ENCODE results near the gene TTC22.

The TTC22 gene

DNA sequence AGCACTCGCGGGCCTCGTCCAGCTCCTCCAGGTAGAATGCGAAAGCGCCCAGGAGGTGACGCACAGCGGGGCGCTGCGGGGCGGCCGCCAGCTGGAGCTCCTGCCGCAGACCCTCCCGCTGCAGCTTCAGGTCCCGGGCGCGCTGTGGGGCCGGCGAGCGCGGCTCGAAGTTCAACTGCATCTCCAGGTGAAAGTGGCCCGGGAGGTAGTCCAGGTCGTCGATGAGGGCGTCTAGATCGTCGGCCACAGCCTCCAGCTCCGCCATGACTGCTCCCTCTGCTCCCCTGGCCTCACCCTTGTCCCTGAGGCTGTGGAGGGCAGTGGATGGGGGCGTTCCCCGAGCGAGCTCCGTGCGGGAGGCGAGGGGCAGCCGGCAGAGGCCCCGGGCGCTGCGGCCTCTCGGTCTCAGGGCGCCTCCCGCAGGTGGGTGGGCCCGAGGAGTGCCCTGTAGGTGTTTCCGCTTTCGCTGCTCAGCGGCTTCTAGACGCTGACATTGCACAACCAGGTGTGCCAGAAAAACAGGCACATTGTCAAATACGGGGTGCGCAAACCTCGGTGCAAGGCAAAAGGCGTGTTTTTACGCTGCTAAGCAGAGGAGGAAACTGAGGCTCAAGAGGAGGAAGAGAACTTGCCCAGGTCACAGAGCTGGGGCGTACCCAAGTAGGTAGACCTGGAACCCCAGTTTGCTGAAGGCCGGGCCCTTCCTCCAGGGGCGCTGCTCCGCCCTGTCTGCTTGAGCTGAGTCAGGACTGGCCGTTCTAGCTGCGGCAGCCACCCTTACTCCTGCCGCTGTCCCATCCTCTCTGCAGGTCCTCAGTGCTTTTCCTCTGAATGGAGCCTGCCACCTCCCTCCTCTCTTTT is at the start of gene TTC22:
TSS of gene TTC22 (minus strand) at position 425 of the 861 bp plus-strand sequence. CDS start at position 265, 160 bp downstream.
- peak; percentile 33 to 47 (median 39) for DNase-seq (ENCODE audit: low read depth in 3 of 3, low spot score in 1 of 3)

DNA sequence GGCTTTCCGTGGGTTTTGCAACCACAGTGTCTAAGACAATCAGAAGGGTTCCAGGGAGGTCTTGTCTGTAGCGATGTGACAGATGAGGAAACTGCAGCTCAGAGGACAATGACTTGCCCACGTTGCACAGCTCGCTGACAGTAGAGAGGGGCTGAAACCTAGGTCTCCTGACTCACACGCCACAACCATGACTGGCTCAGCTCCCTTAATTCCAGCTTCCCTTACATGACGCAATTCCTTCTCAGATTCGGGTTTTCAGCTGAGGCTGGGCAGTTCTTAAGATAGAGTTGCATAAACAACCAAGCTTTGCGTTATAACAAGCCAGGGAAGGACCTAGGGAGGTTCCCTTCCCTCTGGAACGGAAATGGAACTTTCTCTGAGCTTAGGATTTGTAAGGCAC is 49.6 kb upstream of the TTC22 start:
- DNase-seq (ENCODE audit: low read depth in 3 of 3, low spot score in 1 of 3), result no peak

DNA sequence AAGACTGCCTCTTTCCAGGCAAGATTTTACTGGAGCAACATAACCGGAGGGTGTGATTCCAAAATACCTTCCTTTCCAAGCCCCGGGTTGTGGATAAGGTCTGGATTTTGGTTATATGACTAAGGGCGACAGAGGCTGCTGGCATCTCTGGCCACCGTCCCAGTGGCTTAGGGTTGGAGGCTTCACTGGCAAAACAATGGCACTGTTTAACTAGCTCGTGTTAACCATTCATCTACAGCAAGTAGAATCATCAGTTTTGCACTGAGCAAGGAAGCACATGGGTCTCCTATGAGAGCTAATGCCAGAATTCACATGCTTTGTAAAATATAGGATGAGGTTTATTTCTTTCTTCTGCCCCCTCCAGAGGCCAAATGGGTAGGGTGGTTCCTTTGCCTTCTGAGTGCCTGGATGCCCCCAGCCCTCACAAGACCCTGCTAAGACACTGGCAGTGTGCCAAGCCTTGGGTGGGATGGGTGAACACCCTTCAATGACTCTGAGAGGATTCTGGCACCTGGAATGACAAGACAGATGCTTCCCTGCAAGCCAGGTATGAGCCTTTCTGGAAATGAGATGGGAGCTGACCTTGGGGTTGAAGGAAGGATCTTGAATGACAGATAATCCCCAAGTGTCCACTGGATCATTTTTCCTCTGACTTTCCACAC is 49.1 kb upstream of the TTC22 start:
- DNase-seq (ENCODE audit: low read depth in 3 of 3, low spot score in 1 of 3), result no peak

DNA sequence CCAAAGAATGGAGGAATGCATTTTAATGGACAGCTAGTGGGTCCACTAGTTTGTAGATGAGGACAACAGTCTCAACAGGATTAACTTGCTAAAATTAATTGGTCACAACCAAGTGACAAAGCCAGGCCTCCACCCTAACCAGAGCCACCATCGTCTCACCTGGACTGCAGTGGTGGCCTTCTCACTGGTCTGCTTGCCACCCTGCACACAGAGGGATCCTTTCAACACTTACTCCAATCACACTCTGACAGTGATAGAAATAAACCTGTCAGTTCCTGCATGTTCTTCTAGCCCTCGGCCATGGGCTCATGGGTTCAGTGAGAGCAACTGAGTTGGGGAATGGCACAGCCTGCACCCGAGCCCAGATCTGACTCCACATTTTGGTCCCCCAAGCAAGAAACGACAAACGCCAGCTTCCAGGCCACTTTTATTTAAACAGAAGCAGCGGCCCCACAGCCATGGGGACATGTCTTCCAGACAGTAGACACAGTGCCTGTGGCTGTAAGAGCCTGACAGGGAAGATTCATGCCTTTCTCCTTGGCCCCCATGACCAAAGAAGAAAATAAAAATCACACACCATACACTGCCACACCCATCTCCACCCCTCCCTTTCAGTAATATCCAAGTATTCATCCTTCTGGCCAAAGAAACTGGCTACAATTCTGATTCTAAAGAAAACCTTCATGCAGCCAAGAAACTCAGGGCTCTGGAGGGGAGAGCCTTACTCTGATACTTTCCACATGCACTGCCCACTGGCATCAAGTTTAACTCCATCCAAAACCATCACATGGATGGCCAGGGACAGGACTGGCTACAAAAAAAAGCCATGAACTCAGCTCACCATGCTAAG is 48.3 kb upstream of the TTC22 start:
- no peak for DNase-seq (ENCODE audit: low read depth in 3 of 3, low spot score in 1 of 3)

DNA sequence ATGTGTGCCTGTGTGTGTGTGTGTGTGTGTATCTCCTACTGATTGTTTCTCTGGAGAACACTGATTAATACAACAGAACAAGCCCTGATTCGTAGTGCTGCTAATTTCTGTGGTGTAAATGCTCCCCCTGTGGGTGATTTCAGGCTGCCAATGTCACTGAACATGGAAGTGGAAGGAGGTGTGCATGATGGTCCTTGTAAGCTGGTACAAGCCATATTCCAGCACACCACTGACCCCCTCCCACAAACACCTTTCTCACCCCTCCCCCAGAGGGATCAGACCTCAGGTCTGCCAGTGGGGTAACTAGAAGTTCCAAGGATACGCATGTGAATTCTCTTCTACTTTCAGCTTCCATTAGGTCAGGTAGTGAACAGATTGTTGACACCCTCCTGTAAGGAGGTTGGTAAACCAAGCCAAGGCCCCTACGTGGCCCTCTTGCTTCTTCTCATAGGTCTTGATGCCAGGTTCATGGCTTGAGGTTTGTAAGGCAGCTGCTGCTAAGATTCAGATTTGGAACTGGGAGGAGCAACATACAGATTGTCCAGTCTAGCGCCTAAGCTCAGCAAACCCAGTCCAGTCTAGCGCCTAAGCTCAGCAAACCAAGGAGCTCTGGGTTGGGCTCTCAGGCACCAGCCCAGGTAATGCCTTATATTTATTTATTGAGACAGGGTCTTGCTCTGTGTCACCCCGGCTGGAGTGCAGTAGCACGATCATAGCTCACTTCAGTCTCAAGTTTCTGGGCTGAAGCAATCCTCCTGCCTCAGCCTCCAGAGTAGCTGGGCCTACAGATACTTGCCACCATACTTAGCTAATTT is 47.2 kb upstream of the TTC22 start:
- DNase-seq (ENCODE audit: low read depth in 3 of 3, low spot score in 1 of 3), result no peak

DNA sequence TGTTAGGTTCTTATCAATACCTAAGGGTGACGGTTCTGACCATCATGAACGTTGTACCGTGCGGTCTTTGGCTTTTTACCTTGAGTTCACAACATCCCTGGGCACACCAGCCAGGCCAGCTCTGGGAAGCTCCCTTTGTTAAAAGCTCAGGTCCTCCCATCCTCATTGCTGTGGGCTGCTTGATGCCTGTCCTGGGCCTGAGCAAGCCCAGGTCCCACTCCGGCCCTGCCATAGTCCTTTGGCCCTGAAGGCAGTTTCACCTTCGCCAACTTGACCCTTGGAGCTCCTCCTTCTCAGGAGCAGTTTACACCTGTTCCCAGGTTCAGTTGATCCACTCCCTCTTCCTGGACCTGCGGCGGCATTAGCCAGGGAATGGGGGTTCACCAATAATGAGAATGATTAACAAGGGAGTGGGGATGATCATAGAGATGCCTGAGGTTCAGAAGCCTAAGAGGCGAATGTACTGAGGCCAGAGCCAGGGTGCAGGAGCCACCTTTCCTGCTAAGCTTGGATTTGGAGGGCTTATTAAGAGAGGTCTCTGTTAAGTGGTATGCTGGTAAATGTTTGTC is 45.7 kb upstream of the TTC22 start:
- DNase-seq (ENCODE audit: low read depth in 3 of 3, low spot score in 1 of 3), result no peak

DNA sequence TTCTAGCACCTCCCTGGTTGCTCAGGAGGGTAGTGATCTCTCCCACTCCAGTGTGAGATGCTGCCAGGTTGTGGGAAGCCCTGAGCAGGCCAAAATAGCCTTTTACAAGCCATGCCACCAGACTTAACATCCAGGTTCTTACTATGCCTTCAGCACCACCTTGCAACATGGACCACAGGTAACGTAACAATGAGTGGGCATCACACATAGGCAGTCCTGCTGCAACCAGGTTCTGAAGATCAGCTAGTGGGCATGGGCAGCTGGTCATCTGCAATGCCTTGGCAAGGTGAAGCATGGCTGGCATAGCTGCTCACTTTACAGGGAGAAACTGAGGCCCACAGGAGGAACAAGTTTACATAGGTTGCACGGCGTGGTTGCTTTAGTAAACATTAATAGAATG is 45.2 kb upstream of the TTC22 start:
- no peak for DNase-seq (ENCODE audit: low read depth in 3 of 3, low spot score in 1 of 3)

DNA sequence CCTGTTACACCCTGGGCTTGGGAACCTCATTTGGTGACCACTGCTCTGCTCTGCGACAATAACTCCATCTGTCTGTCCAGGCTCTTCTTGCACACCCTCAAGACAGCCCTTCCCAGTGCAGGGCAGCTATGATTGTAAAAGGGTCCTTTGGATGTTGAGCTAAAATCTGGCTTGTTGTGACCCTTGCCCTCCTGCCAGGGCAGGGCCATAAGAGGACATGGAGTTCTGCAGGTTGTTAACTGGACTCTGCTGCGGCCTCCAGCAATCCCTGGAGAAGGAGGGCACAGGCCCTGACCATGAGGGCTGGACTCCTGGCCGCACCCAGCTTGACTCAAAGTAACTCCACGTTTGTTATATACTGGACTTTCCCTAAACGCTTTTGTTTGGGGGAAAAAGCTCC is 44.6 kb upstream of the TTC22 start:
- no peak for DNase-seq (ENCODE audit: low read depth in 3 of 3, low spot score in 1 of 3)

DNA sequence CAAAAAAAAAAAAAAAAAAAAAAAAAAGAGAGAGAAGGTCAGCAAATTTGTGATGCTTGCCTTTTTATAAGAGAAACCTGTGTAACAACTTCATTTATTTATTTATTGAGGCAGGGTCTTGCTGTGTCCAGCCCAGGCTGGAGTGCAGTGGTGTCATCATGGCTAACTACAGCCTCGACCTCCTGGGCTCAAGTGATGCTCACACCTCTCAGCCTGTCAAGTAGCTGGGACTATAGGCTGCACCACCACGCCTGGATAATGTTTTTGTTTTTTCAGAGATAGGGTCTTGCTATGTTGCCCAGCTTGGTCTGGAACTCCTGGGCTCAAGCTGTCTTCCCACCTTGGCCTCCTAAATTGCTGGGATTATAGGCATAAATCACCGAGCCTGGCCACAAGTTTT is 43.4 kb upstream of the TTC22 start:
- no peak for DNase-seq (ENCODE audit: low read depth in 3 of 3, low spot score in 1 of 3)

DNA sequence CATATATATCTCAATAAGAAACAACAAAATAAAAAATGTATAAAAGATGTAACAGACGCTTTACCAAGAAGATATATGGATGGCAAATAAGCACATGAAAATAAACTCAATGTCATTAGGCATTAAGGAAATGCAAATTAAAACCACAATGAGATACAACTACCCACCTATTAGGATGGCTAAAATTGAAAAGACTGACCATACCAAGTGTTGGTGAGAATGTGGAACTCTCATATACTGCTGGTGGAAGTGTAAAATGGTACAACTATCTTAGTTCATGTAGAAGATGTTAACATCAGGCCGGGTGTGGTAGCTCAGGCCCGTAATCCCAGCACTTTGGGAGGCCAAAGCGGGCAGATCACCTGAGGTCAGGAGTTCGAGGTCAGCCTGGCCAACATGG is 42.3 kb upstream of the TTC22 start:
- DNase-seq (ENCODE audit: low read depth in 3 of 3, low spot score in 1 of 3), result no peak

DNA sequence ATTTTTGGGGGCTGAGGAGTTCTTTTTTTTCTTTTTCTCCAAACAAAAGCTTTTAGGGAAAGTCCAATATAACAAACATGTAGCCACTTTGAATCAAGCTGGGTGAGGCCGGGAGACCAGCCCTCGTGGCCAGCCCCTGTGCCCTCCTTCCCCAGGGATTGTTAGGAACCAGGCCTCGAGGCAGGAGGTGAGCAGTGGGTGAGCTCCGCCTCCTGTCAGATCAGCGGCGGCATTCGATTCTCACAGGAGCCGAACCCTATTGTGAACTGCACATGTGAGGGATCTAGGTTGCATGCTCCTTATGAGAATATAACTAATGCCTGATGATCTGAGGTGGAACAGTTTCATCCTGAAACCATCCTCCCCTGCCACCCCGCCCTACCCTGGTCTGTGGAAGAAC is 41.8 kb upstream of the TTC22 start:
- no peak for DNase-seq (ENCODE audit: low read depth in 3 of 3, low spot score in 1 of 3)

DNA sequence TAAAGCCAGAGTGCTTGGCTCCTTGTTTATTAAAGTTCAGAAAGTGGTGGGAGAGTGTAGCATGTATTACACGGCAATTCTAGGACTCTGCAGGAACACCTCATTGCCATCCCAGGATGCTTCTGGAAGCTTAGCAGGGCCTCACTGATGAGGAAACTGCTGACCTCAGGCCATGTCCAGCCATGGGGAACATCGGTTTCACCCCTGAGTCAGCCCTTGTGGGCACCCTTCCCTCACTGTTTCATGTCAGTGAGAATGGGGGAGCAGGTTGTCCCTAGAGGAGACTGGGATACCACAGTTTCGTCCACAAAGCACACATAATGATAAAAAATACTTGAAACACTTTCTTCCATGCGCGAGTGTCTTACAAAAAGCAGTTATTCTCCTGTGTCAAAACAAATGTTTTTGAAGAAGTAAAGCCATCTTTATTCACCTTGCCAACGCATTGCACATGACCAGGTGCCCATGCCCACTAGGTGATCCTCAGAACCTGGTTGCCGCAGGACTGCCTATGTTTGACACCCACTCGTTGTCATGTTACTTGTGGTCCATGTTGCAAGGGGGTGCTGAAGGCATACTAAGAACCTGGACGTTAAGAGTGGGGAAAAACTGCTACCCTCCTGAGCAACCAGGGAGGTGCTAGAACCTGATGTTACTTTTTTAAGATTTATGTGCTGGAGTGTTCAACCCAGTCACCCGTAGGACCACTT is 41.2 kb upstream of the TTC22 start:
- DNase-seq (ENCODE audit: low read depth in 3 of 3, low spot score in 1 of 3), result no peak

DNA sequence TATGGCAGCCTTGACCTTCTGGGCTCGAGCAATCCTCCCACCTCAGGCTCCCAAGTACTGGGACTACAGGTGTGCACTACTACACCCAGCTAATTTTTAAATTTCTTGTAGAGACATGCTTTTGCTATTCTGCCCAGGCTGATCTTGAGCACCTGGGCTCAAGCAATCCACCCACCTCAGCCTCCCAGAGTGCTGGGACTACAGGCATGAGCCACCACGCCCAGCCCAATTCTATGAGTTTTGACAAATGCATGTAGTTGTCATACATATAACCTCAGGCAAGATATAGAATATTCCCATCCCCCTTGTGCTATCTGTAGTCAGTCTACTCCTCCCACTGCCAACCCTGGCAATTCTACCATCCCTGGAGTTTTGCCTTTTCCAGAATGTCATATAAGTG is 38.7 kb upstream of the TTC22 start:
- DNase-seq (ENCODE audit: low read depth in 3 of 3, low spot score in 1 of 3), result no peak

DNA sequence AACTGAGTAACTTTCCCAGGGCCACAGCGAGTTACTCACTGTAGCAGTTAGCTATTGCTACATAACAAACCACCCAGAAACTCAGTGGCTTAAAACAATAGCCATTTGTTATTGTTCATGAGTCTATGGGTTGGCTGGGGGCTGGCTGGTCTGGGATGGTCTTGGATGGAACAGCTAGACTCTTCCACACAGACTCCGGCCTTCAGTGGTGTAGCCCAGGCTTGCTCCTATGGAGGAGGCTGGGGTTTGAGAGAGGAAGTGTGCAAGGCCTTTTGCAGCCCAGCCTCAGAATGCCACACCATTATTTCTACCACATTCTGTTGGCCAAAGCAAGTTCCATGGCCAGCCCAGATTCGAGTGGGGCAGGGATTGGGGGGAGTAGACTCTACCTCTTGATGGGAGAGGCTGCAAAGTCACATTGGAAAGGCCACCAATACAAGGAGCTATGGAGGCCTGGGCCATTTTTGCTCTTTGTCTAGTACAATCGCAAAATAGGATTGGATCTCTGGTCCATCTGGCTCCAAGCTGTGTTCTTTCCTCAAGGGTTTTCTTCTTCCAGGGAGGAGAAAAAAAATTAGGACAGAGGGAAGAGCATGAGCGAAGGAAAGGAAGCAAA is 37.5 kb upstream of the TTC22 start:
- no peak for DNase-seq (ENCODE audit: low read depth in 3 of 3, low spot score in 1 of 3)

DNA sequence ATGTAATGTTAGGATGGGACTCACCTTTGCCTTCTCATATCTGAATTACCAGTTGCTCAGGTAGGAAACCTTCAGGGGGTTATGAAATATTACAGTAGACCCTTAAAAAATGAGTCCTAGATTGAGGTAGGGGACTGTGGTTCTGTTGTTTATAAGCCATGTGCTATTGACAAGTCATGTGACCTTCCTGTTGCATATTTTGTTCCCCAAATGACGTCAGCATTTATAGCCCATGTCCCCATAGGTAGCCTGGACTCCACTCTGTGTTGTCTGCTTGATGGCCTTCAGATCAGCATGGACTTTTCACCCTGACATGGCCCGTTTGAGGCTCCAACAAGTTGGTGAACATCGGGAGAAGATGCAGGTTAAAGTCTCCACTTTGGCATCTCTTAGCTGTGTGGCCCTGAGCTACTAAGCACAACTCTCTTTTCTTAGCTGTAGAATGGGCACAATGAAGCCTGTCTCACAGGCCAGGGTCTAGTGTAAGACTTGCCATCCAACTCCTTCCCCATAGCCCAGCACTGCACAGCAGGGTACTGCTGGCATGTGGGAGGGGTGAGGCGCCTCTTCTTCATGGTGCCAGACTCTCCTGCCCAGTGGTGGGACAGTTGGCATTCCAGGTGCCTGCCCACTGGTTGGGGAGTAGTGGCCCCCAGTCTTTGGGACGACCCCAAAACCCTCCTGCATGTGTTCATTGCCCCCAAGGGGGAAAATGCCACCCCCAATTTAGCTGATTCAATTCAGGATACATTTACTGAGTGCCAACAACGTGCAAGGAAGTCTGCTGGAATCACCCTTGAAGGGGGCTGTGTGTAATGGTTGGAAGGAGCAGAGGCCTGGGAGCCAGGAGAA is 36.1 kb upstream of the TTC22 start:
- DNase-seq (ENCODE audit: low read depth in 3 of 3, low spot score in 1 of 3), result no peak

DNA sequence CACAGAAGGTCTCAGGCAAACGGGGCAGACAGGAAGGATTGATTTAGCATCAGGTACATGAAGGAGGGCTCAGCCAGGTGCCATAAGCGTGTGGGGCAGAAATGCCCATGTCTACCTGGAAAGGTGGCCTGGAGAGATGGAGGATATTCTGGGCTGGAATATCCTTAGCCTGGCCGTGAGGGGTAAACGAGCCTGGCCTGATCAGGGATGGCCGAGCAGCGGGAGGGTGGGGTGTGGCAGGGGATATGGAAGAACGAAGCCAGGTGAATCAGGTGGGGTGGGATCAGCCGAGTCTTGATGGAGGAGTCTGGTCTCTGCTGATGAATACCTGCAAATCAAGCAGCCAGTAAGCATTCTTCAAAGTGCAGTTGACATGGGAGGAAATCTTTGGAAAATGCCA is 35.5 kb upstream of the TTC22 start:
- no peak for DNase-seq (ENCODE audit: low read depth in 3 of 3, low spot score in 1 of 3)

DNA sequence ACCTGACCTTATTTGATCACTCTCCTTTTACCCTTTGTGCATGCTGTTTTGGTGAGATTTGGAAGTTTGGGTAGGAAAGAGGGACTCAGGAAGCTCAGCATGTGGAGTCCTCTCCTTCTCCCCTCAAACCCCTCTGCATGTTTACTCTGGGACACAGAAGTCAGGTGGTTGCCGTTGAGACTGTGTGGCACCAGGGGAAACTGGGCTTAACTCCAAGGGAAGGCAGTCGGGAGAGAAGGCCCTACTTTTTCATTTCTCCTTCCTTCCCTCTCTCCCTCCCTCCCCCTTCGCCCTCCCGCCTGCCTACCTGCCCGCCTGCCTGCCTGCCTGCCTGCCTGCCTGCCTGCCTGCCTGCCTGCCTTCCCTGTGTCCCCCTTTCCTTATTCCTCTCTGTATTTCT is 34.8 kb upstream of the TTC22 start:
- no peak for DNase-seq (ENCODE audit: low read depth in 3 of 3, low spot score in 1 of 3)

DNA sequence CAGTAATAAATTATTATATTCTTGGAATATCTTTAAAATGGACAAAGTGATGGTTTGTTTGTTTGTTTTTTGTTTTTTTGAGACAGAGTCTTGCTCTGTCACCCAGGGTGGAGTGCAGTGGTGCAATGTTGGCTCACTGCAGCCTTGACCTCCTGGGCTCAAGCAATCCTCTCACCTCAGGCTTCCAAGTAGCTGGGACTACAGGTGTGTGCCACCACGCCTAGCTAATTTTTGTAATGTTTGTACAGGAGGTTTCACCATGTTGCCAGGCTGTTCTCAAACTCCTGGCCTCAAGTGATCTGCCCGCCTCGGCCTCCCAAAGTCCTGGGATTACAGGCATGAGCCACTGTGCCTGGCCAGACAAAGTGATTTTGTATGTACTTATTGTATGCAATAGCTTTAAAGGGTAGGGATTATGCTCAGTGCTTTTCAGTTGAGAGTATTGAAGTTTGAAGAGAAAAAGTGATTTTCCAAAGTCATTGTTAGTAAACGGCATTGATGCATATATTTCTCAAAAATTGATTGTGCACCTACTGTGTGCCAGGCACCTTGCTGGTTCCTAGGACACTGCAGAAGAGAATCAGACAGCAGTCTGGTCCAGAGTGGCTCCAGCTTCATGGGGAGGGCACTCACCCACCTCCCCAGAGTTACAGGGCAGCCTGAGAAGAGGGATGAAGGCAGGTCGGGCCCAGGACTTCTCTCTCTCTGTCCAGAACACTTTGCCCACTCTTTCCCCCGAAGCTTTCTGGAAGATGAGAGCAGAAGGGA is 34.2 kb upstream of the TTC22 start:
- no peak for DNase-seq (ENCODE audit: low read depth in 3 of 3, low spot score in 1 of 3)
